ENCODE data around the gene CISTR.

- TF ChIP-seq POLR2AphosphoS5 (IDR thresholded peaks at IDR 0.05): no peak
- no peak for TF ChIP-seq CTCF (IDR thresholded peaks at IDR 0.05)
- TF ChIP-seq POLR2A (IDR thresholded peaks at IDR 0.05; ENCODE audit: low read depth): no peak
- TF ChIP-seq EP300 (IDR thresholded peaks at IDR 0.05): no peak
Observed at GRCh38 chr12:53729644-53730043, 22.1 kb downstream of the CISTR start.
